Right atrium auricular region (tissue), 2 donors: ENCODE measurements around the gene SAMD13. TPM values are rescaled to one million over a fixed set of nuclear protein-coding genes. Genes with fewer than 3 reads are reported as not detected.

Source experiments
- DNase-seq: peaks from one replicate; pipeline ENCODE4 v3.0.0-alpha.2; 2019; ENCODE audit warnings: low spot score
- H3K27ac ChIP-seq, 2 donors: fragments of 200-600 bp; sonication (generic); 1 replicate in 1 of 2; 2 replicates in 1 of 2; pipeline ENCODE4 v1.5.1; 2016 to 2019
- H3K27me3 ChIP-seq, 2 donors: fragments of 200-600 bp; sonication (generic); one replicate each; pipeline versions ENCODE4 v1.5.1 to v1.6.0; 2017 to 2019
- H3K36me3 ChIP-seq: fragments of 200-600 bp; sonication (generic); one replicate; pipeline ENCODE4 v1.5.1; 2016
- H3K4me1 ChIP-seq, 2 donors: fragments of 200-600 bp; sonication (generic); one replicate each; pipeline versions ENCODE4 v1.5.1 to v1.6.0; 2017 to 2019
- H3K4me3 ChIP-seq, 2 donors: fragments of 200-600 bp; sonication (generic); 1 replicate in 1 of 2; 2 replicates in 1 of 2; pipeline ENCODE4 v1.5.1; 2017 to 2019; ENCODE audit warnings: mild to moderate bottlenecking in 1 of 2, moderate library complexity in 1 of 2
- H3K9me3 ChIP-seq, 2 donors: fragments of 200-600 bp; sonication (generic); one replicate each; pipeline ENCODE4 v1.5.1; 2019
- total RNA-seq, 2 donors: library from RNA; depleted of rRNA; stranded (reverse); fragments of >200 nt; gene quantifications; one replicate each; pipeline ENCODE4 v1.1.0, GENCODE V29; 2016
- TF ChIP-seq, protein P1 (sequence below), 2 donors: fragments of 200-600 bp; sonication (generic); IDR thresholded peaks; one replicate each; pipeline ENCODE4 v1.5.1; 2019; ENCODE audit warnings: antibody characterized with exemption in 2 of 2

SAMD13 gene
- total RNA-seq, 2 donors from 2014 or later: 0.59 to 1.1 TPM

DNA sequence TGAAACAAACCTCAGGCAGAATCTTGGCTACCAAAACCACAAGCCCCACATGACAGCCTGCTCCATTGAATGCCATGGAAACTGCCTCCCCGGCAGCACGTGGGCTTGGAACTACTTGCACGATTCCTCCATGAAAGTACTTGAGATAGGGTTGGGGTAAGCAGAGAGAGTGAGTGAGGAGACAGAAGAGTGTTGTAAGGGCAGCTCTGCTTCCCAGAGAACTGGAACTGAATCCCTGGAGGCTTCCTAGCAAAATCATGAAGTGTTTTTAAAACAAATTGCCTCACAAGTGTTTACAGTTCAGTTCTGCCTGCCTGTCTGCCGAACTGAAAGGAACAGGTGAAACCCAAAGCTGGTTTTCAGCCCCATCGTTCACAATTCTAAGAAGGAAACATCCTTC, 61.5 kb downstream of the SAMD13 start:
- TF ChIP-seq, protein P1, sequence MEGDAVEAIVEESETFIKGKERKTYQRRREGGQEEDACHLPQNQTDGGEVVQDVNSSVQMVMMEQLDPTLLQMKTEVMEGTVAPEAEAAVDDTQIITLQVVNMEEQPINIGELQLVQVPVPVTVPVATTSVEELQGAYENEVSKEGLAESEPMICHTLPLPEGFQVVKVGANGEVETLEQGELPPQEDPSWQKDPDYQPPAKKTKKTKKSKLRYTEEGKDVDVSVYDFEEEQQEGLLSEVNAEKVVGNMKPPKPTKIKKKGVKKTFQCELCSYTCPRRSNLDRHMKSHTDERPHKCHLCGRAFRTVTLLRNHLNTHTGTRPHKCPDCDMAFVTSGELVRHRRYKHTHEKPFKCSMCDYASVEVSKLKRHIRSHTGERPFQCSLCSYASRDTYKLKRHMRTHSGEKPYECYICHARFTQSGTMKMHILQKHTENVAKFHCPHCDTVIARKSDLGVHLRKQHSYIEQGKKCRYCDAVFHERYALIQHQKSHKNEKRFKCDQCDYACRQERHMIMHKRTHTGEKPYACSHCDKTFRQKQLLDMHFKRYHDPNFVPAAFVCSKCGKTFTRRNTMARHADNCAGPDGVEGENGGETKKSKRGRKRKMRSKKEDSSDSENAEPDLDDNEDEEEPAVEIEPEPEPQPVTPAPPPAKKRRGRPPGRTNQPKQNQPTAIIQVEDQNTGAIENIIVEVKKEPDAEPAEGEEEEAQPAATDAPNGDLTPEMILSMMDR (IDR thresholded peaks at IDR 0.05): no peak
- Histone ChIP-seq H3K4me1 (peaks cover 0 to 10% of the 10 kb centered on the region in 2 donors), H3K36me3 (no peaks in the 10 kb centered on the region), H3K27me3 (no peaks in the 10 kb centered on the region), H3K27ac (no peak overlapping the region), H3K4me3 (no peak overlapping the region), H3K9me3 (no peaks in the 10 kb centered on the region)
- DNase-seq: no peak

- DNase-seq: no peak
- Histone ChIP-seq H3K4me3 (no peak overlapping the region), H3K27me3 (no peaks in the 10 kb centered on the region), H3K9me3 (no peaks in the 10 kb centered on the region), H3K27ac (no peak overlapping the region), H3K36me3 (no peaks in the 10 kb centered on the region), H3K4me1 (peaks cover 0 to 10% of the 10 kb centered on the region in 2 donors)
- TF ChIP-seq, protein P1 (IDR thresholded peaks at IDR 0.05): no peak
Observed at GRCh38 chr1:84363622-84364021, 62.1 kb downstream of the SAMD13 start.

DNA sequence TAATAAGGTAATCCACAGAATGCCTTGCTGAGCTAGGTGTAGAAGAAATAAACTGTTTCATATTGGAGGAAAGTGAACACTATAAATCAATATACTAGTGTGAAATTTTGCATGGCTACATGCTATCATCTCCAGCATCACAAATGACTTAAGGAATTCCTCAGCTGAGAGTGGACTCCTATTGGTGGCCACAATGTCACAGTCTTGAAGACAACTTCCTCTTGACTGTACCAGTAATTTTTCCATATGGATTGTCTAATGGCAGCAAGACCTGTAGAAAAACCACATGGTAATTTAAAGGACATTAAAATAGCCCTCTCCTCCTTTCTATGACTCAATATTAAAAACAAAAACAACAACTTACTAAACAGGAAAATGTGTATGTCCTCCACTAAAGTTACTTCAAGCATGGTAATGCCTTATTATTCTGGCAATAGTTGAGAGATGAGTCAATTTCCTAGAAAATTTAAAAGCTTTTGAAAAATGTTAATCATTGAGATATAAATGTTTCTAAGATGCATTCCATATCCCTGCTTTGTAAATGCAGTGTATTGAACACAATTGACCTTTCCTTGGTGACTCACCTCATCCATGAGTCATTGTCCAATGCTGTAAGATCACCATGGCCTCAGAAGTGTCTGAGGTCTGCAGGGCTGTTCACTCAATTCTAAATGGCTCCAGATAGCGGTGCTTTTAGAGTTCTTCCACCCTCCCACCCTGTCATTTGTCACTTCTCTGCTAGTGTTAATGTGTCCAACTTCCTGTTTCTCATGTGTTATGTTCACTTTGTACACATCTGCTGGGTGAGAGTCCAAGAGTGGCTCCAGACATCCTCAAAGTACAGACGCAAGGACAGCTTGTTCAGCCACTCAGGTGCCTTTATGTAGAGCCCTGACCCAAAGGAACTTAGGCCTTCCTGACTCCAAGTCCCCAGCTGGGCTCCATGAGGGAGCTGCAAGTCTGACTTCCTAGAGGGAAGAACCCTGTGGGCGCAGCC, 64.0 kb downstream of the SAMD13 start:
- no peak overlapping the region for H3K27ac ChIP-seq
- no peak overlapping the region for H3K4me3 ChIP-seq
- H3K9me3 ChIP-seq: no peaks in the 10 kb centered on the region
- H3K4me1 ChIP-seq: peaks cover 0 to 10% of the 10 kb centered on the region in 2 donors
- no peaks in the 10 kb centered on the region for H3K27me3 ChIP-seq
- H3K36me3 ChIP-seq: no peaks in the 10 kb centered on the region
- no peak for DNase-seq
- TF ChIP-seq, protein P1 (IDR thresholded peaks at IDR 0.05): no peak

GRCh38 chr1:84366786-84367185, 65.3 kb downstream of the SAMD13 start:
- DNase-seq: no peak
- Histone ChIP-seq H3K4me1 (peaks cover 0 to 10% of the 10 kb centered on the region in 2 donors), H3K4me3 (no peak overlapping the region), H3K36me3 (no peaks in the 10 kb centered on the region), H3K27ac (no peak overlapping the region), H3K9me3 (no peaks in the 10 kb centered on the region), H3K27me3 (no peaks in the 10 kb centered on the region)
- TF ChIP-seq, protein P1 (IDR thresholded peaks at IDR 0.05): no peak

- TF ChIP-seq, protein P1 (IDR thresholded peaks at IDR 0.05): no peak
- Histone ChIP-seq H3K27me3 (no peaks in the 10 kb centered on the region), H3K4me1 (peaks cover 0 to 10% of the 10 kb centered on the region in 2 donors), H3K4me3 (no peak overlapping the region), H3K36me3 (no peaks in the 10 kb centered on the region), H3K27ac (no peak overlapping the region), H3K9me3 (no peaks in the 10 kb centered on the region)
- no peak for DNase-seq
Observed at GRCh38 chr1:84367219-84367618, 65.7 kb downstream of the SAMD13 start.
